Common myeloid progenitor, CD34-positive (primary cell): ENCODE measurements around the gene DCXR.

Experiments used
- CTCF ChIA-PET: fragments of 350-600 bp; sonication (Branson Sonifier 250); formaldehyde crosslinking; loops from one replicate; lab custom pipeline; 2021; ENCODE audit warnings: antibody characterized with exemption; lab: Charles Lee
- POLR2A ChIA-PET: fragments of 350-600 bp; sonication (Branson Sonifier 250); formaldehyde crosslinking; loops from one replicate; lab custom pipeline; 2021; ENCODE audit warnings: antibody characterized with exemption; lab: Charles Lee
- DNase-seq, 3 donors: peaks; one replicate each; pipeline versions ENCODE4 v3.0.0 to v3.0.0-alpha.2; 2013
- H3K27ac ChIP-seq, 2 experiments: 1 replicate in 1 of 2; 2 replicates in 1 of 2; pipeline ENCODE4 v1.7.0; 2013; ENCODE audit warnings: inconsistent platforms in 2 of 2, low read length in 2 of 2, mild to moderate bottlenecking in 2 of 2, low read depth in 1 of 2, moderate library complexity in 1 of 2; ENCODE audit not compliant: severe bottlenecking in 2 of 2, insufficient read depth in 1 of 2, poor library complexity in 1 of 2
- H3K27me3 ChIP-seq, 5 experiments: replicated peaks in 2 of 5; 1 replicate in 3 of 5; 2 replicates in 2 of 5; pipeline versions ENCODE4 v1.6.1 to v1.7.0; 2013; ENCODE audit warnings: low read length in 4 of 5, mild to moderate bottlenecking in 2 of 5, moderate library complexity in 2 of 5, inconsistent platforms in 1 of 5; ENCODE audit not compliant: insufficient read depth in 5 of 5, control insufficient read depth in 4 of 5
- H3K36me3 ChIP-seq, 4 experiments: 1 replicate in 2 of 4; 2 replicates in 2 of 4; pipeline versions ENCODE4 v1.6.1 to v1.7.0; 2013; ENCODE audit warnings: low read length in 3 of 4, control low read depth in 1 of 4, mild to moderate bottlenecking in 1 of 4; ENCODE audit not compliant: control insufficient read depth in 4 of 4, insufficient read depth in 4 of 4
- H3K4me1 ChIP-seq, 4 experiments: 1 replicate in 3 of 4; 2 replicates in 1 of 4; pipeline versions ENCODE4 v1.6.1 to v1.7.1; 2013; ENCODE audit warnings: low read length in 3 of 4, mild to moderate bottlenecking in 3 of 4, control low read depth in 1 of 4, inconsistent platforms in 1 of 4, moderate library complexity in 1 of 4; ENCODE audit not compliant: control insufficient read depth in 4 of 4, insufficient read depth in 4 of 4; ENCODE audit errors: control extremely low read depth in 1 of 4
- H3K4me3 ChIP-seq, 7 experiments: 1 replicate in 4 of 7; 2 replicates in 3 of 7; pipeline versions ENCODE4 v1.5.1 to v1.7.0; 2013; ENCODE audit warnings: mild to moderate bottlenecking in 7 of 7, low read length in 6 of 7, moderate library complexity in 6 of 7, inconsistent platforms in 2 of 7, low read depth in 2 of 7, control low read depth in 1 of 7; ENCODE audit not compliant: insufficient read depth in 4 of 7, control insufficient read depth in 1 of 7; ENCODE audit errors: extremely low read depth in 1 of 7
- H3K9me3 ChIP-seq, 5 experiments: 1 replicate in 4 of 5; 2 replicates in 1 of 5; pipeline versions ENCODE4 v1.6.1 to v1.7.1; 2013; ENCODE audit warnings: low read length in 4 of 5, mild to moderate bottlenecking in 2 of 5, inconsistent platforms in 1 of 5, low read depth in 1 of 5, moderate library complexity in 1 of 5; ENCODE audit not compliant: control insufficient read depth in 4 of 5, insufficient read depth in 2 of 5; ENCODE audit errors: control extremely low read depth in 1 of 5
- WGBS: methylation state at CpG from one replicate; pipeline ENCODE4 v1.1.5; 2013; ENCODE audit not compliant: insufficient coverage; 5-methylcytosine and 5-hydroxymethylcytosine counted together

DCXR gene

GRCh38 chr17:81991684-81992305 lies 45.7 kb downstream of the DCXR start:
- DNase-seq = no peak
- POLR2A ChIA-PET = interaction anchor here (1.4 kb wide), 1 partner anchor 9 kb away, joined by 3 read pairs; no protein-coding TSS in a partner anchor

GRCh38 chr17:81990836-81991683 lies 46.4 kb downstream of the DCXR start:
- no peak for DNase-seq
- 97% methylated on average over 23 of the region's 25 CpGs for WGBS
- no peak overlapping the region for H3K4me3 ChIP-seq
- H3K9me3 ChIP-seq = peaks cover 0 to 4% (median 0%) of the 10 kb centered on the region in 5 experiments
- POLR2A ChIA-PET = interaction anchor here (1.4 kb wide), 1 partner anchor 8 kb away, joined by 3 read pairs; no protein-coding TSS in a partner anchor
- H3K36me3 ChIP-seq = peaks cover 0 to 24% (median 6%) of the 10 kb centered on the region in 4 experiments
- no peaks in the 10 kb centered on the region for H3K27me3 ChIP-seq
- H3K4me1 ChIP-seq = peaks cover 0 to 2% (median 0%) of the 10 kb centered on the region in 4 experiments
- H3K27ac ChIP-seq = no peak overlapping the region
- CTCF ChIA-PET = interaction anchor here (0.9 to 2.5 kb wide), 5 partner anchors 12 to 36 kb away, joined by 3 to 8 read pairs (median 3); partner anchors contain the start of gene NOTUM

More at GRCh38 chr17:81991684-81992305, 45.7 kb downstream of the DCXR start:
- Histone ChIP-seq H3K36me3 (peaks cover 0 to 24% (median 6%) of the 10 kb centered on the region in 4 experiments), H3K4me1 (peaks cover 0 to 2% (median 0%) of the 10 kb centered on the region in 4 experiments), H3K9me3 (peaks cover 0 to 4% (median 0%) of the 10 kb centered on the region in 5 experiments), H3K4me3 (no peak overlapping the region), H3K27ac (no peak overlapping the region), H3K27me3 (no peaks in the 10 kb centered on the region)
- CTCF ChIA-PET = interaction anchor here (0.9 to 1.9 kb wide), 2 partner anchors 28 to 32 kb away, joined by 3 to 8 read pairs; partner anchors contain the start of gene NOTUM
- WGBS = 97% methylated on average over 21 of the region's 31 CpGs

- POLR2A ChIA-PET = interaction anchor here (0.7 kb wide), 1 partner anchor 265 kb away, joined by 3 read pairs; no protein-coding TSS in a partner anchor
- H3K36me3 ChIP-seq = peaks cover 2 to 39% (median 21%) of the 10 kb centered on the region in 4 experiments
- CTCF ChIA-PET = no interaction called here
- DNase-seq = no peak
- peaks cover 0 to 11% (median 6%) of the 10 kb centered on the region in 4 experiments for H3K4me1 ChIP-seq
- H3K9me3 ChIP-seq = peaks cover 0 to 4% (median 0%) of the 10 kb centered on the region in 5 experiments
- 89% methylated on average over 25 of the region's 26 CpGs for WGBS
- H3K4me3 ChIP-seq = no peak overlapping the region
- H3K27ac ChIP-seq = no peak overlapping the region
- H3K27me3 ChIP-seq = no peaks in the 10 kb centered on the region
Measured at GRCh38 chr17:81987161-81987770, 50.2 kb downstream of the DCXR start.

GRCh38 chr17:81986606-81987005 lies 50.9 kb downstream of the DCXR start:
- no peak overlapping the region for H3K4me3 ChIP-seq
- DNase-seq = no peak
- peaks cover 0 to 4% (median 0%) of the 10 kb centered on the region in 5 experiments for H3K9me3 ChIP-seq
- H3K27me3 ChIP-seq = no peaks in the 10 kb centered on the region
- 97% methylated on average over 23 of the region's 26 CpGs for WGBS
- H3K4me1 ChIP-seq = peaks cover 0 to 10% (median 6%) of the 10 kb centered on the region in 4 experiments
- ChIA-PET POLR2A (no interaction called here), CTCF (no interaction called here)
- no peak overlapping the region for H3K27ac ChIP-seq
- H3K36me3 ChIP-seq = peaks cover 2 to 41% (median 21%) of the 10 kb centered on the region in 4 experiments
